Cardiac muscle cell (in vitro differentiated cells and primary cell): ENCODE results near the gene DSG4. TPM values are rescaled to one million over a fixed set of nuclear protein-coding genes. Genes with fewer than 3 reads are reported as not detected.

Experiments used
- DNase-seq, 2 donors: peaks; one replicate each; pipeline versions ENCODE4 v3.0.0 to v3.0.0-alpha.2; 2010 to 2017; ENCODE audit warnings: low read depth in 1 of 2, low spot score in 1 of 2
- H3K27ac ChIP-seq: fragments of 200-600 bp; sonication (generic); 2 replicates; pipeline ENCODE4 v1.5.1; 2016
- H3K27me3 ChIP-seq: fragments of 200-600 bp; sonication (generic); 2 replicates; pipeline ENCODE4 v1.6.0; 2016; ENCODE audit warnings: control low read depth
- H3K36me3 ChIP-seq: fragments of 200-600 bp; sonication (generic); 2 replicates; pipeline ENCODE4 v1.5.1; 2016; ENCODE audit warnings: control low read depth
- H3K4me1 ChIP-seq: fragments of 200-600 bp; sonication (generic); 2 replicates; pipeline ENCODE4 v1.8.1; 2017; ENCODE audit warnings: low read depth, mild to moderate bottlenecking, mixed run types
- H3K4me3 ChIP-seq: fragments of 200-600 bp; sonication (generic); 2 replicates; pipeline ENCODE4 v1.5.1; 2016; ENCODE audit warnings: mild to moderate bottlenecking
- H3K9me3 ChIP-seq: fragments of 200-600 bp; sonication (generic); 2 replicates; pipeline ENCODE4 v1.5.1; 2017; ENCODE audit warnings: low read depth, mild to moderate bottlenecking, control low read depth
- polyA plus RNA-seq: library from polyadenylated mRNA; unstranded; fragments of >200 nt; fragmentation: Nextera tagmentation; extraction: Ambion mirVana; gene quantifications from 2 replicates; pipeline ENCODE4 v1.2.1, GENCODE V29; 2016
- total RNA-seq: library from RNA; depleted of rRNA; stranded (reverse); fragments of >200 nt; gene quantifications from 2 replicates; pipeline ENCODE4 v1.2.3, GENCODE V29; 2016
- TF ChIP-seq, protein P1 (sequence below): IDR thresholded peaks from 2 replicates; pipeline ENCODE4 v1.5.1; 2012; ENCODE audit warnings: low read depth, mild to moderate bottlenecking, low read length

Gene DSG4
- total and polyA plus RNA-seq, 2 experiments from 2014 or later, result not detected

DNA sequence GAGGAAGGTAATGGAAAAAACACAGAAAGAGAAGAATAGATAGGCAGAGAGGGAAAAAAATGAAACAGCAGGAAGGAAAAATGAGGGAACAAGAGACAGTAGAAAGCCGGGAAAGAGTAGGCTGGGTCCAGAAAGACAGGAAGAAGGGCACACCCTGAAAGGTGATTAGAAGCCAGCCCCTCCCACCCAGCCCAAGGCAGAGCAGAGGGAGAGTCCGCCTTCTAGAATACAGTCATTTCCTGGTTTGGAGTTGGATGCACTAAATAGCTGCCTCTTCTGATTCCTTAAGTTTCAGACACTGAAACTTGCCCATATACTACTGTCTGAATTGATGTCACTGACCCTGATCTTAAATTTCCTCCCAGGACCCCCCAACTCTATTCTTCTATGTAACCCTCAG, 53.0 kb downstream of the DSG4 start:
- DNase-seq, result no peak
- no peak overlapping the region for H3K4me3 ChIP-seq
- H3K27me3 ChIP-seq, result no peaks in the 10 kb centered on the region
- TF ChIP-seq, protein P1, sequence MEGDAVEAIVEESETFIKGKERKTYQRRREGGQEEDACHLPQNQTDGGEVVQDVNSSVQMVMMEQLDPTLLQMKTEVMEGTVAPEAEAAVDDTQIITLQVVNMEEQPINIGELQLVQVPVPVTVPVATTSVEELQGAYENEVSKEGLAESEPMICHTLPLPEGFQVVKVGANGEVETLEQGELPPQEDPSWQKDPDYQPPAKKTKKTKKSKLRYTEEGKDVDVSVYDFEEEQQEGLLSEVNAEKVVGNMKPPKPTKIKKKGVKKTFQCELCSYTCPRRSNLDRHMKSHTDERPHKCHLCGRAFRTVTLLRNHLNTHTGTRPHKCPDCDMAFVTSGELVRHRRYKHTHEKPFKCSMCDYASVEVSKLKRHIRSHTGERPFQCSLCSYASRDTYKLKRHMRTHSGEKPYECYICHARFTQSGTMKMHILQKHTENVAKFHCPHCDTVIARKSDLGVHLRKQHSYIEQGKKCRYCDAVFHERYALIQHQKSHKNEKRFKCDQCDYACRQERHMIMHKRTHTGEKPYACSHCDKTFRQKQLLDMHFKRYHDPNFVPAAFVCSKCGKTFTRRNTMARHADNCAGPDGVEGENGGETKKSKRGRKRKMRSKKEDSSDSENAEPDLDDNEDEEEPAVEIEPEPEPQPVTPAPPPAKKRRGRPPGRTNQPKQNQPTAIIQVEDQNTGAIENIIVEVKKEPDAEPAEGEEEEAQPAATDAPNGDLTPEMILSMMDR, result no peak
- H3K36me3 ChIP-seq, result no peaks in the 10 kb centered on the region
- H3K4me1 ChIP-seq, result no peaks in the 10 kb centered on the region
- no peaks in the 10 kb centered on the region for H3K9me3 ChIP-seq
- no peak overlapping the region for H3K27ac ChIP-seq

DNA sequence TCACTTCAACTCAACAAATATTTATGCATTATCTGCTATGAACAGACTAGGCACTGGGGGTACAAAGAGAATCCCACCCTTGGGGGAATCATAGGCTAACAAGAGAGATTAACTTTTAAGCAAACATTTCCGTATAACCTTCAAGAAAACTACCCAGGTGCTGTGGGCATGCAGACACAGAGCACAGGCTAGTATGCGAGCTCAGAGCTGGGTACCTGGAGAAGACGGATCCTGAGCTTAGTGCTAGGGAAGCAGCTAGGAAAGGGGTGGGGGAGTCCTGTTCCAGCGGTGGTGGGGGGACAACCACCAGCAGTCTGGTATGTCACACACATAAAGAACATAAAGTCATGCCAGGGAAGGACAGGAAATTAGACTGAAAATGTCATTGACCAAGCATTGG, 53.5 kb downstream of the DSG4 start:
- H3K27ac ChIP-seq, result no peak overlapping the region
- no peak overlapping the region for H3K4me3 ChIP-seq
- H3K9me3 ChIP-seq, result no peaks in the 10 kb centered on the region
- H3K4me1 ChIP-seq, result no peaks in the 10 kb centered on the region
- TF ChIP-seq, protein P1, result no peak
- H3K36me3 ChIP-seq, result no peaks in the 10 kb centered on the region
- no peaks in the 10 kb centered on the region for H3K27me3 ChIP-seq
- no peak for DNase-seq

DNA sequence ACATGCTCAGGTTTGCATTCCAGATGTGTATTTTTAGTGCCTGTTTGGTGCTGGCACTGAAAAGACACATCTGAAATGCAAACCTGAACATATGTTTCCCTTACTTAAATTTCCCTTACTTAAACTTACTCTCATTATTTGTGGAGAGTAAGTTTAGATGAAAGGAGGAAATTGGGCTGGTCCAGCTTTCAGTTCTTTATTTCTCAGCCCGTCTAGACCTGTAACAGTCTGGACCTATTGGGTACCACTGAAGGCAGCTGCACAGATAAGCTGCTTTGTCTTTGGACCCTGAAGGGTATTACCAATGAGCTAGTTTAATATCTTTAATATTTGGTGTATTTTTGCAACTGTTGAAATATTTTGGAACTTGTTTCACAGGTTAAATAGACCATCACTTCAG, 54.0 kb downstream of the DSG4 start:
- TF ChIP-seq, protein P1, result no peak

DNA sequence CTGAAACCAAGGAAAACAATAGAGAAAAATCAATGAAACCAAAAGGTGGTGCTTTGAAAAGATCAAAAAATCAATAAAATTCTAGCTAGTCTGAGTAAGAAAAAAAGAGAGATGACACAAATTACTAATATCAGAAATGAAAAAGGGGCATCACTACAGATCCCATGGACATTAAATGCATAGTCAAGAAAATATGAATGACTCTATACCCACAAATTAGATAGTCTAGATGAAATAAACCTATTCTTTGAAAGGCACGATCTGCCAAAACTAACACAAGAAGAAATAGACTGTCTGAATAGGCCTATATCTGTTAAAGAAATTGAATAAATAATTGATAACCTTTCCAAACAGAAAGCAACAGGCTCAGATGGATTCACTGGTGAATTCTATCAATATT, 55.7 kb downstream of the DSG4 start:
- H3K27ac ChIP-seq, result no peak overlapping the region
- no peaks in the 10 kb centered on the region for H3K9me3 ChIP-seq
- H3K4me1 ChIP-seq, result no peaks in the 10 kb centered on the region
- no peak for DNase-seq
- no peak overlapping the region for H3K4me3 ChIP-seq
- TF ChIP-seq, protein P1, result no peak
- H3K27me3 ChIP-seq, result no peaks in the 10 kb centered on the region
- H3K36me3 ChIP-seq, result no peaks in the 10 kb centered on the region

More for the DNA sequence above, 54.0 kb downstream of the DSG4 start:
- H3K27ac ChIP-seq, result no peak overlapping the region
- H3K9me3 ChIP-seq, result no peaks in the 10 kb centered on the region
- H3K36me3 ChIP-seq, result no peaks in the 10 kb centered on the region
- no peak for DNase-seq
- H3K27me3 ChIP-seq, result no peaks in the 10 kb centered on the region
- no peak overlapping the region for H3K4me3 ChIP-seq
- H3K4me1 ChIP-seq, result no peaks in the 10 kb centered on the region

DNA sequence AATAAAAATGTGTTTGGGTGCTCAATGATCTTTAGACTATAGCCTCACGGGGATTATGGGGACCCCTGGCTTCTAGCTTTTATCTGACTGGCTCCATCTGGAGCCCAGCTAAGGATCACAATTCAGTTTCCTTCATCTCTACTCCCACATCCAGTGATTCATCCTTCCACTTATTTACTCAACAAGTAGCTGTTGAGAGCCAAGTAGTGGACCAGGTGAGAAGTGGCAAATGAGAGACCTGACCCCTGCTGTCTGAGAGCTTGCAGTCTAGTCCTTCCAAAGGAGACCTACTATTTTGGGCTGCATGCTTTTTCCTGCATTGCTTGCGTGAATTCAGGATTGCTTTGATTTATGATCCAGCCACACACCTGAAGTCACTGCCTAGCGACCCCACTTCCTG, 60.2 kb downstream of the DSG4 start:
- no peaks in the 10 kb centered on the region for H3K4me1 ChIP-seq

More for the DNA sequence above, 60.2 kb downstream of the DSG4 start:
- Histone ChIP-seq H3K4me3 (no peak overlapping the region), H3K9me3 (no peaks in the 10 kb centered on the region), H3K27me3 (peaks cover 3% of the 10 kb centered on the region), H3K27ac (no peak overlapping the region), H3K36me3 (no peaks in the 10 kb centered on the region)
- DNase-seq, result no peak
- TF ChIP-seq, protein P1, result no peak
